ENCODE results near the gene SMYD5. TPM values are rescaled to one million over a fixed set of nuclear protein-coding genes. Genes with fewer than 3 reads are reported as not detected.
"Not testable (repeated sequence)": the region's sequence is repeated elsewhere in the genome, so short reads cannot be mapped to it uniquely, and the experiment has no call there.

The SMYD5 gene
- total RNA-seq, 2 donors from 2014 or later, result 34.9 to 35.4 TPM

- TF ChIP-seq CTCF (conservative IDR thresholded peaks at IDR 0.05), result peak; percentile 77
- WGBS, 2 experiments (ENCODE audit: insufficient coverage in 1 of 2, insufficient read length in 1 of 2), result 45 to 55% methylated on average over 4 to 17 of the region's 17 CpGs
- Mint-ChIP-seq H3K27me3 (ENCODE audit: insufficient read depth) (no peaks in the 10 kb centered on the region), H3K36me3 (ENCODE audit: low read depth) (peaks cover 4% of the 10 kb centered on the region), H3K4me1 (peaks cover 2% of the 10 kb centered on the region), H3K27ac (no peak overlapping the region), H3K9me3 (no peaks in the 10 kb centered on the region), H3K4me3 (no peak overlapping the region)
- Histone ChIP-seq H3K27me3 (ENCODE audit: control insufficient read depth, insufficient read depth, low read length, poor library complexity, severe bottlenecking) (no peaks in the 10 kb centered on the region), H3K9ac (ENCODE audit: extremely low read depth, low read length, poor library complexity, severe bottlenecking) (no peak overlapping the region), H3K36me3 (ENCODE audit: control insufficient read depth, insufficient read depth, low read length) (no peaks in the 10 kb centered on the region), H3K9me3 (ENCODE audit: control insufficient read depth, low read length) (no peaks in the 10 kb centered on the region), H3K27ac (ENCODE audit: low read depth, low read length) (no peak overlapping the region), H3K4me1 (ENCODE audit: control insufficient read depth, insufficient read depth, low read length) (no peaks in the 10 kb centered on the region), H3K4me3 (ENCODE audit: low read length) (no peak overlapping the region)
- peak; percentile 92 for DNase-seq
Measured at GRCh38 chr2:73260338-73260984, 46.4 kb downstream of the SMYD5 start.

- H3K36me3 Mint-ChIP-seq (ENCODE audit: low read depth), result peaks cover 9% of the 10 kb centered on the region
- Histone ChIP-seq H3K9me3 (ENCODE audit: control insufficient read depth, low read length) (no peaks in the 10 kb centered on the region), H3K27me3 (ENCODE audit: control insufficient read depth, insufficient read depth, low read length, poor library complexity, severe bottlenecking) (peaks cover 6% of the 10 kb centered on the region), H3K36me3 (ENCODE audit: control insufficient read depth, insufficient read depth, low read length) (no peaks in the 10 kb centered on the region), H3K4me3 (ENCODE audit: low read length) (no peak overlapping the region), H3K4me1 (ENCODE audit: control insufficient read depth, insufficient read depth, low read length) (no peaks in the 10 kb centered on the region), H3K9ac (ENCODE audit: extremely low read depth, low read length, poor library complexity, severe bottlenecking) (no peak overlapping the region), H3K27ac (ENCODE audit: low read depth, low read length) (no peak overlapping the region)
- H3K4me1 Mint-ChIP-seq, result peaks cover 2% of the 10 kb centered on the region
- DNase-seq, result no peak
- no peak overlapping the region for H3K4me3 Mint-ChIP-seq
- H3K27ac Mint-ChIP-seq, result no peak overlapping the region
- no peaks in the 10 kb centered on the region for H3K9me3 Mint-ChIP-seq
- no peak for TF ChIP-seq CTCF (conservative IDR thresholded peaks at IDR 0.05)
- 80 to 93% methylated on average over 1 to 4 of the region's 4 CpGs for WGBS, 2 experiments (ENCODE audit: insufficient coverage in 1 of 2, insufficient read length in 1 of 2)
- H3K27me3 Mint-ChIP-seq (ENCODE audit: insufficient read depth), result peaks cover 7% of the 10 kb centered on the region
Measured at GRCh38 chr2:73262108-73262651, 48.1 kb downstream of the SMYD5 start.

- H3K9me3 Mint-ChIP-seq; H3K9ac ChIP-seq (ENCODE audit: extremely low read depth, low read length, poor library complexity, severe bottlenecking); H3K9me3 ChIP-seq (ENCODE audit: control insufficient read depth, low read length); H3K4me3 ChIP-seq (ENCODE audit: low read length); H3K36me3 Mint-ChIP-seq (ENCODE audit: low read depth); H3K4me1 ChIP-seq (ENCODE audit: control insufficient read depth, insufficient read depth, low read length); H3K27ac Mint-ChIP-seq; H3K36me3 ChIP-seq (ENCODE audit: control insufficient read depth, insufficient read depth, low read length); DNase-seq; H3K27ac ChIP-seq (ENCODE audit: low read depth, low read length); H3K4me3 Mint-ChIP-seq; H3K4me1 Mint-ChIP-seq: not testable (repeated sequence)
- peaks cover 13% of the 10 kb centered on the region for H3K27me3 ChIP-seq (ENCODE audit: control insufficient read depth, insufficient read depth, low read length, poor library complexity, severe bottlenecking)
- WGBS, 2 experiments (ENCODE audit: insufficient coverage in 1 of 2, insufficient read length in 1 of 2), result 92 to 93% methylated on average over 14 to 18 of the region's 18 CpGs
- peaks cover 14% of the 10 kb centered on the region for H3K27me3 Mint-ChIP-seq (ENCODE audit: insufficient read depth)
Measured at GRCh38 chr2:73262691-73263429, 48.8 kb downstream of the SMYD5 start.

All from endodermal cell (in vitro differentiated cells).